HepG2 (cell line): Measurements from ENCODE around the gene TNFRSF6B. TPM values are rescaled to one million over a fixed set of nuclear protein-coding genes. Genes with fewer than 3 reads are reported as not detected.

ENCODE experiments used
- AGO2 ChIP-seq: fragments of 200-400 bp; formaldehyde crosslinking; optimal IDR thresholded peaks from 2 replicates; pipeline ENCODE3; 2017; ENCODE audit warnings: mild to moderate bottlenecking, low read depth, low read length, moderate library complexity
- AKAP8 ChIP-seq: sonication (generic); formaldehyde crosslinking; IDR thresholded peaks from 2 replicates; pipeline ENCODE4 v1.5.1; 2020; ENCODE audit warnings: mild to moderate bottlenecking, missing genetic modification reagents
- CEBPB ChIP-seq: IDR thresholded peaks from 2 replicates; pipeline ENCODE4 v1.6.1; 2011; ENCODE audit warnings: low read depth, low read length, improper control_type of control experiment, borderline replicate concordance
- FOXK1 ChIP-seq: sonication (generic); formaldehyde crosslinking; IDR thresholded peaks from 2 replicates; pipeline ENCODE4 v1.4.0; 2020; ENCODE audit warnings: low read depth, missing genetic modification reagents, borderline replicate concordance
- HHEX ChIP-seq: IDR thresholded peaks from 2 replicates; pipeline ENCODE4 v1.6.1; 2016; ENCODE audit warnings: control low read depth
- KLF11 ChIP-seq: IDR thresholded peaks from 2 replicates; pipeline ENCODE4 v1.6.1; 2016; ENCODE audit warnings: missing compliant biosample characterization
- LCORL ChIP-seq, 2 experiments: fragments of 450-650 bp in 1 of 2; sonication (generic) in 1 of 2; formaldehyde crosslinking in 1 of 2; IDR thresholded peaks; 2 replicates each; pipeline versions ENCODE4 v1.5.0 to v1.6.1; 2017 to 2020; ENCODE audit warnings: antibody characterized with exemption in 1 of 2, missing genetic modification reagents in 1 of 2
- MEF2D ChIP-seq: sonication (generic); formaldehyde crosslinking; IDR thresholded peaks from 2 replicates; pipeline ENCODE4 v1.5.1; 2020; ENCODE audit warnings: mild to moderate bottlenecking, missing genetic modification reagents
- MIER3 ChIP-seq: IDR thresholded peaks from 2 replicates; pipeline ENCODE4 v1.6.1; 2016; ENCODE audit warnings: missing compliant biosample characterization, borderline replicate concordance
- NCOA2 ChIP-seq: sonication (generic); formaldehyde crosslinking; IDR thresholded peaks from 2 replicates; pipeline ENCODE4 v1.8.0; 2022; ENCODE audit warnings: inconsistent platforms
- POLR2A ChIP-seq, 2 experiments: IDR thresholded peaks; 2 replicates each; pipeline ENCODE4 v1.6.1; 2011; ENCODE audit warnings: low read depth in 2 of 2, low read length in 2 of 2, mild to moderate bottlenecking in 1 of 2, moderate library complexity in 1 of 2; ENCODE audit not compliant: insufficient read depth in 1 of 2
- POLR2AphosphoS2 ChIP-seq: IDR thresholded peaks from 2 replicates; pipeline ENCODE4 v1.6.1; 2011; ENCODE audit warnings: low read depth, low read length, improper control_type of control experiment
- RBM22 ChIP-seq: fragments of 200-400 bp; formaldehyde crosslinking; optimal IDR thresholded peaks from 2 replicates; pipeline ENCODE3; 2017; ENCODE audit warnings: mild to moderate bottlenecking, low read length, moderate library complexity
- RXRA ChIP-seq: sonication (generic); formaldehyde crosslinking; IDR thresholded peaks from 2 replicates; pipeline ENCODE4 v1.5.1; 2020; ENCODE audit warnings: missing genetic modification reagents
- SIX1 ChIP-seq: sonication (generic); formaldehyde crosslinking; IDR thresholded peaks from 2 replicates; pipeline ENCODE4 v1.4.0; 2020; ENCODE audit warnings: missing genetic modification reagents, borderline replicate concordance
- SSRP1 ChIP-seq: IDR thresholded peaks from 2 replicates; pipeline ENCODE4 v1.6.1; 2016; ENCODE audit warnings: control low read depth
- TEAD2 ChIP-seq: sonication (generic); formaldehyde crosslinking; IDR thresholded peaks from 2 replicates; pipeline ENCODE4 v1.9.0; 2021; ENCODE audit warnings: missing genetic modification reagents
- TEAD3 ChIP-seq: optimal IDR thresholded peaks from 2 replicates; pipeline ENCODE3; 2016; ENCODE audit warnings: borderline replicate concordance
- YEATS2 ChIP-seq: sonication (generic); formaldehyde crosslinking; IDR thresholded peaks from 2 replicates; pipeline ENCODE4 v1.4.0; 2020; ENCODE audit warnings: missing genetic modification reagents, borderline replicate concordance
- ZC3H4 ChIP-seq: sonication (generic); formaldehyde crosslinking; IDR thresholded peaks from 2 replicates; pipeline ENCODE4 v1.4.0; 2020; ENCODE audit warnings: missing genetic modification reagents, borderline replicate concordance
- ZFP82 ChIP-seq: sonication (generic); formaldehyde crosslinking; IDR thresholded peaks from 2 replicates; pipeline ENCODE4 v1.5.1; 2020; ENCODE audit warnings: mild to moderate bottlenecking, missing genetic modification reagents, borderline replicate concordance
- ZIK1 ChIP-seq: sonication (generic); formaldehyde crosslinking; IDR thresholded peaks from 2 replicates; pipeline ENCODE4 v1.5.0; 2020; ENCODE audit warnings: mild to moderate bottlenecking, low read depth, missing genetic modification reagents, borderline replicate concordance
- ZNF225 ChIP-seq: sonication (generic); formaldehyde crosslinking; IDR thresholded peaks from 2 replicates; pipeline ENCODE4 v1.4.0; 2020; ENCODE audit warnings: mild to moderate bottlenecking, missing genetic modification reagents
- ZNF30 ChIP-seq: sonication (generic); formaldehyde crosslinking; IDR thresholded peaks from 2 replicates; pipeline ENCODE4 v1.5.0; 2020; ENCODE audit warnings: mild to moderate bottlenecking, missing genetic modification reagents
- ZNF326 ChIP-seq: sonication (generic); formaldehyde crosslinking; IDR thresholded peaks from 2 replicates; pipeline ENCODE4 v1.4.0; 2020; ENCODE audit warnings: missing genetic modification reagents, borderline replicate concordance
- ZNF441 ChIP-seq: sonication (generic); formaldehyde crosslinking; IDR thresholded peaks from 2 replicates; pipeline ENCODE4 v1.7.0; 2021; ENCODE audit warnings: missing genetic modification reagents, borderline replicate concordance
- polyA plus RNA-seq, 8 experiments: library from polyadenylated mRNA; depleted of rRNA in 3 of 8; stranded (reverse) in 7 of 8; unstranded in 1 of 8; fragments of >200 nt; fragmentation: Illumina TruSeq in 4 of 8; extraction: Trizol in 4 of 8; gene quantifications; 2 replicates each; pipeline versions ENCODE4 v1.2.1 to v1.2.3, GENCODE V29; 2011 to 2016; ENCODE audit warnings: low read depth in 4 of 8, missing spikeins in 1 of 8, mixed read lengths in 1 of 8; ENCODE audit not compliant: insufficient read depth in 1 of 8
- total RNA-seq, 5 experiments: library from RNA; depleted of rRNA; stranded (reverse); fragments of >200 nt; fragmentation: Illumina TruSeq; extraction: Trizol; gene quantifications; 2 replicates each; pipeline ENCODE4 v1.2.3, GENCODE V29; 2016; ENCODE audit warnings: low read depth in 1 of 5
- TF ChIP-seq, protein P1 (sequence below): sonication (generic); formaldehyde crosslinking; IDR thresholded peaks from 2 replicates; pipeline ENCODE4 v1.4.0; 2020; ENCODE audit warnings: low read depth, mild to moderate bottlenecking, missing genetic modification reagents
- TF ChIP-seq, protein P2 (sequence below): sonication (generic); formaldehyde crosslinking; IDR thresholded peaks from 2 replicates; pipeline ENCODE4 v1.5.1; 2020; ENCODE audit warnings: mild to moderate bottlenecking, moderate library complexity, missing genetic modification reagents

Gene TNFRSF6B
- total and polyA plus RNA-seq, 2 of the 13 experiments (the other 11 are each of a cell fraction or from before 2014, with no cell fraction given), result 0.24 TPM; not detected in 1

DNA sequence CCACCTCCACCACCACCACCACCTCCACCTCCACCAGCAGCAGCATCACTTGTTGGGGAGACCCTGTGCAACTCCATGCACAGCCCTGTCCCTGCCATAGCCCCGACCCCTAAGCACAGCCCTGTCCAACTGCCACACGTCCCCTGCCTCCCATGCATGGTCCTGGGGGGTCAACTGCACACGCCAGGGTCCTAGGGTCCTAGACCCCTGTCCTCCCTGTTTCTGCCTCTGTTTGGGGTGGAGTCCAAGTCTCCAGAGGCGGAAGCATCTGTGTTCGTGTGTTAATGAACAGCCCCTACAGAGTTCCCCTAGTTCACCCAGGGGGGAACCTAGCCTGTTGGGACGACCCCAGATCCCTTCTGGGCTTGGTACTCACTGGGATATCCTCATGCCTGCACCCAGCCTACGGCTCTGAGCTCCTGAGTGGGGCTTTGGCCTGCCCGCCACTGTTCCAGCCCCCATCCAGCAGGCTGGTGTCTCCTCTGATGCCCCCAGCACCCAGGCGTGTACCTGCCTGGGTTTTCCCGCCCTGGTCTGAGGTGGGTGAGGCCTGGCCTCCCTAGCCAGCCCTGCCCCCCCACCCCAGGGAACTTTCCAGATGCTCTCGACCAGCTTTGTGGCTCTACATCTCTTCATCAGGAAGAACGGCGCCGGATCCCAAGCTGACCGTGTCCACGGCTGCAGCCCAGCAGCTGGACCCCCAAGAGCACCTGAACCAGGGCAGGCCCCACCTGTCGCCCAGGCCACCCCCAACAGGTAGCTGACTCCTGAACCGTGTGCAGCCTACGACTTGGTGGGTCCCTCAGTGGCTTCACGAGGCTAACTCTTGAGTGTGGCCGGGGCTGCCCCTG is 2.5 kb upstream of the TNFRSF6B start (continued):
- TF ChIP-seq SIX1 (no peak), CEBPB (no peak), HHEX (CRISPR knock-in tag) (no peak), POLR2AphosphoS2 (peak; percentile 70), TEAD3 (CRISPR knock-in tag) (no peak), KLF11 (CRISPR knock-in tag) (no peak), YEATS2 (CRISPR knock-in tag) (no peak), ZC3H4 (CRISPR knock-in tag) (no peak), ZNF326 (CRISPR knock-in tag) (no peak; the same call in 1 of the 2 replicates), RXRA (CRISPR knock-in tag) (peak; percentile 20; the same call in 1 of the 2 replicates), LCORL (IDR thresholded peaks at IDR 0.05) (no peak), LCORL (CRISPR knock-in tag; IDR thresholded peaks at IDR 0.05) (no peak), ZNF225 (CRISPR knock-in tag) (0 out of 2 replicates have a peak, but pooled peaks have one; percentile 36), MEF2D (CRISPR knock-in tag) (no peak), ZNF441 (CRISPR knock-in tag) (no peak), ZIK1 (no peak), AKAP8 (CRISPR knock-in tag) (peak; percentile 20; the same call in 1 of the 2 replicates), AGO2 (peak; percentile 87), FOXK1 (CRISPR knock-in tag) (no peak), MIER3 (no peak), SSRP1 (no peak), TEAD2 (CRISPR knock-in tag) (no peak), POLR2A (IDR thresholded peaks at IDR 0.05; ENCODE audit: insufficient read depth in 1 of 2, low read depth in 2 of 2, low read length in 2 of 2) (peak in 1 of 2 experiments; percentile 17; a peak in 2 of 4 replicates), NCOA2 (CRISPR knock-in tag) (no peak), ZFP82 (CRISPR knock-in tag) (peak; percentile 9; the same call in 1 of the 2 replicates), RBM22 (peak; percentile 2), ZNF30 (no peak)
- TF ChIP-seq, protein P1, sequence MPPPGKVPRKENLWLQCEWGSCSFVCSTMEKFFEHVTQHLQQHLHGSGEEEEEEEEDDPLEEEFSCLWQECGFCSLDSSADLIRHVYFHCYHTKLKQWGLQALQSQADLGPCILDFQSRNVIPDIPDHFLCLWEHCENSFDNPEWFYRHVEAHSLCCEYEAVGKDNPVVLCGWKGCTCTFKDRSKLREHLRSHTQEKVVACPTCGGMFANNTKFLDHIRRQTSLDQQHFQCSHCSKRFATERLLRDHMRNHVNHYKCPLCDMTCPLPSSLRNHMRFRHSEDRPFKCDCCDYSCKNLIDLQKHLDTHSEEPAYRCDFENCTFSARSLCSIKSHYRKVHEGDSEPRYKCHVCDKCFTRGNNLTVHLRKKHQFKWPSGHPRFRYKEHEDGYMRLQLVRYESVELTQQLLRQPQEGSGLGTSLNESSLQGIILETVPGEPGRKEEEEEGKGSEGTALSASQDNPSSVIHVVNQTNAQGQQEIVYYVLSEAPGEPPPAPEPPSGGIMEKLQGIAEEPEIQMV, result no peak
- TF ChIP-seq, protein P2, sequence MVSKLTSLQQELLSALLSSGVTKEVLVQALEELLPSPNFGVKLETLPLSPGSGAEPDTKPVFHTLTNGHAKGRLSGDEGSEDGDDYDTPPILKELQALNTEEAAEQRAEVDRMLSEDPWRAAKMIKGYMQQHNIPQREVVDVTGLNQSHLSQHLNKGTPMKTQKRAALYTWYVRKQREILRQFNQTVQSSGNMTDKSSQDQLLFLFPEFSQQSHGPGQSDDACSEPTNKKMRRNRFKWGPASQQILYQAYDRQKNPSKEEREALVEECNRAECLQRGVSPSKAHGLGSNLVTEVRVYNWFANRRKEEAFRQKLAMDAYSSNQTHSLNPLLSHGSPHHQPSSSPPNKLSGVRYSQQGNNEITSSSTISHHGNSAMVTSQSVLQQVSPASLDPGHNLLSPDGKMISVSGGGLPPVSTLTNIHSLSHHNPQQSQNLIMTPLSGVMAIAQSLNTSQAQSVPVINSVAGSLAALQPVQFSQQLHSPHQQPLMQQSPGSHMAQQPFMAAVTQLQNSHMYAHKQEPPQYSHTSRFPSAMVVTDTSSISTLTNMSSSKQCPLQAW (CRISPR knock-in tag), result no peak
